Esophagus mucosa (tissue), 1 donor: ENCODE results near the gene CYTL1. TPM values are rescaled to one million over a fixed set of nuclear protein-coding genes. Genes with fewer than 3 reads are reported as not detected.
A peak's percentile ranks its signal among the peaks of the same experiment; 100 is the strongest.
"Not testable (repeated sequence)": the region's sequence is repeated elsewhere in the genome, so short reads cannot be mapped to it uniquely, and the experiment has no call there.

Source experiments
- ATAC-seq: fragments of 200-7000 bp; cut with Tn5 transposase; one replicate; pipeline ENCODE4 v1.9.1; 2020
- total RNA-seq: library from RNA; stranded (reverse); gene quantifications from one replicate; pipeline ENCODE4 v1.2.4, GENCODE V29; 2023
- donor health status: DM: yes; HTN: yes; CAD: no.

CYTL1 gene
- total RNA-seq, 1 donor from 2014 or later: 0.88 TPM

GRCh38 chr4:4996935-4997334 is 22.3 kb downstream of the CYTL1 start:
- ATAC-seq: not testable (repeated sequence)

DNA sequence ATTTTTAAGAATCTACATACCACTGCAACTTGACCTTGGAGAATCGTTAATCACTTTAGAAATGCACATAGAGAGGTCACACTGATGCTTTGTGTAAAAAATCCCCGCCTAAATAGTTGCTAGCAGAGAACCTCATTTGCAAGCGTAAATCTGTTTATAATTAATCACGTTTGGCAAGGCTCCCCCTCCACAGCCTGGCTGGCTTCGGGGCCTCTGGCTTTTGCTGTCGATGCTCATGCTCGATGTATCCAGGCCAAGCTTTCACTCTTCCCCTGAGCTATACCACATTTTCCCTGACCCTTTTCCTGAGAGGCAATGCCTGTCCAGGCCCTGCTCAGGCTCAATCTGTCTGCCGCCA is 23.4 kb downstream of the CYTL1 start:
- ATAC-seq: no peak

DNA sequence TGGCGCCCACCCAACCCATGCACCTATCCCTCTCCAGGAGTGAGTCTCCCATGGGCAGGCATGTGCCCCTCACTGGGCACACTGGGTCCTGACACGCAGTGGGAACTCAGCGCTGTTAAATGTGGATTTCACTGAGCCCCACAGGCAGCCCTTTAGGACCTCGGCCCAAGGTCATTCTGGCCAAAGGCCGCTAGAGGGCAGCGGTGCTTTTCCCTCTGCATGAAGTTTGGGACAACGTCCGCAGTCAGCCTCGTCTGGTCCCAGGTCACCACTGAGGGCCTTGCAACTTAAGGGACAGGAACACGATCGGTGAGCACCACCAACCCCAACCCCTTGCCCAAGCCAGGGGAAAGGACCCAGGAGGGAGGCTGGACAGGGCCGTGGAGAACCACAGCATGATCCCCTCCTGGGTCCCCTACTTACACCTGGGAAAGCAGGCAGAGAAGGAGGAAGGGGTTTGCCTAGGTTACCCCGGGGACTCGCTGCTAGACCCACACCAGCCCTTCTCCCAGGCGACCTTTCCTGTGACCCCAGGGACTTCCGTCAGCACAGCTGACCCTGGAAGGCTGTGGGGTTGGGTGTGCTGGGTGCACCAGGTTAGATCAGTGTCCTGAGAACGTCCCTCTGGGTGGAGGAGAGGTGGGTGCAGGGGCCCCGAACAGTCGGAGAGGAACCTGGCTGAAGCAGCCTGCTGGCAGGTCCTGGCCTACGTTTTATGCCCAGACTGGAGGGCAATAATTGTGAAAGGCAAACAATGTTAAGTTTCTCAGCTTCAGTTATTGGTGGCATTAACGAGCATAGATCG is 24.0 kb downstream of the CYTL1 start:
- peak; percentile 75 for ATAC-seq

DNA sequence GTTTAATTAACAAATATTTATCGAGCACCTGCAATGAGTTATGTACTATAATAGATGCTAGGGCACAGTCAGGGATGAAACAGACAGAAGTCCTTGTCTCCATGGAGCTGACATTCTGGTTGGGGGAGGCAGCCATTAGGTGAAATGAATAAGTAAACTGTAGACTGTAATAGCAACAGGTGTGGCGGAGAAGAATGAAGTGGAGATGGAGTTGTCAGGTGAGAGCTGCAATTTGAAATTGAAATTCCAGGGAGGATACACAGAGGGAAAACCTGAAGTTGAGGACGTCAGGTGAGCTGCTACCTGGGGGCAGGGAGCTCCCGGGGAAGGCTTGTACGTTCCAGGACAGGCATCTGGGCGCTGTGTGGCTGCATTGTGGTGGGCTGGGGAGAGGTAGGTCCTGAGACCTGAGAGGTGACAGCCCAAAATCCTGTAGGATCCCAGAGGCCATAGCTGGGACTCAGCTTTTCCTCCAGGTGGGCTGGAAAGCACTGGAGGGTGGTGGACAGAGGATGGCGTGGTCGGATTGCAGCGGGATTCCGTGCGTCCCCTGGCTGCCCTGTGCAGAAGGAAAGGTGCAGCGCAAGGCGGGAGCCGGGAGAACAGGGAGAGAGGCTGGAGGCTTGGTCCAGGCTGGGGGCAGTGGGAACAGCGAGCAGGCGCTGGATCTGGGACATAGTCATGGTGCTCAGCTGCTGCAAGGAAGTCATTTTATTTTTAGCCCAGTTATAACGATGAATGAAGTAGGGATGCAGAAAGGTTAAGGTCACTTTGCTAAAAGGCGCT is 24.8 kb downstream of the CYTL1 start:
- no peak for ATAC-seq

GRCh38 chr4:4992833-4993232 is 26.4 kb downstream of the CYTL1 start:
- ATAC-seq: no peak

DNA sequence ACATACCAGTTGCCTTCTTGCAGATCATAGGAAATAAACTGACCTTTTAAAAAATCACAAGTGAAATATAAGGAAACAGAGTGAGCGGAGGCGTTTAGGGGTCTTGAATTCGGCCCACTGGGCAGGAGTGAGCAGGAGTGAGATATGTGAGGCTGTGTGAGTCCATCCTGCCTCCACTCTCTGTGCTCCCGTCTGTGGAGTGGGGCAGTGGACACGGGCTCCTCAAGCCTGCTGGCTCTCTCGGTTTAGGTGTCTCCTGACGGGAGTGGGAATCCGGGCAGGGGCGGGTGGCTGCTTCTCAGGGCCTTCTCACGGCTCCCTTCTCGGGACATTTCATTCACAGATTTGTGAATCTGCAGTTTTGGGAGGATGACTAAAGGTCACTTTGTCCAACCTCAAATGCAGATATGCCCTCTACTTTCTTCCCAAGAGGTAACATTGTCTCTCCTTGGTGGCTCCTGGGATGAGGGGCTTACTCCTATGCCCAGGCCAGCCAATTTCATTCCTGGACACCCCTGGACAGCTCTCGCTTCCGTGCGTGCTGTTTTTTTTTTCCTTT is 27.6 kb downstream of the CYTL1 start:
- no peak for ATAC-seq

GRCh38 chr4:4990857-4991540 is 28.3 kb downstream of the CYTL1 start:
- ATAC-seq: peak; percentile 62

GRCh38 chr4:4990329-4990728 is 28.9 kb downstream of the CYTL1 start:
- no peak for ATAC-seq

DNA sequence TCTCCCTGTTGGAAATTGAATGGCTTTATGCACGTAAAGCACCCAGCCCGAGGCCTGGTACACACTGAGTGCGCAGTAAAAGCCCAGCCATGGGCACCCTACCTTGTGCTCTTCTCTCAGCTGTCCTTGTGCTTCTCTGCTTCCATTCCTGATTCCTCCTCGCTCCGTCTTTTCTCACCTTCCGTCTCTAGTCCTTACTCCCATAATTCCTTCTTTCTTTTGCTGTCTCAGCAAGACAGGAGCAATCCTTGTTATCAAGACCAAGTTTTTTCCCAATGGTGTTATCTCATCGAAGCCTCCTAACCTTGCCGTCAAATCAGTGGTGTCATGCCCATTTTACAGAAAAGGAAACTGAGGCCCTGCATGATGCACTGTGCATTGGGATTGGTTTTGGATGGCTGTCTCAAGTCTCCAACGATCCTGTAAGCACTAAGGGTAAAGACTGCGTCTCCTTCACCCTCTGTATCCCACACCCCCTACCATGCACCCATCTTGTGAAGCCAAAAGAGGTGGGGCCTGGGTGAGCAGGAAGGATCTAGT is 30.1 kb downstream of the CYTL1 start:
- no peak for ATAC-seq

DNA sequence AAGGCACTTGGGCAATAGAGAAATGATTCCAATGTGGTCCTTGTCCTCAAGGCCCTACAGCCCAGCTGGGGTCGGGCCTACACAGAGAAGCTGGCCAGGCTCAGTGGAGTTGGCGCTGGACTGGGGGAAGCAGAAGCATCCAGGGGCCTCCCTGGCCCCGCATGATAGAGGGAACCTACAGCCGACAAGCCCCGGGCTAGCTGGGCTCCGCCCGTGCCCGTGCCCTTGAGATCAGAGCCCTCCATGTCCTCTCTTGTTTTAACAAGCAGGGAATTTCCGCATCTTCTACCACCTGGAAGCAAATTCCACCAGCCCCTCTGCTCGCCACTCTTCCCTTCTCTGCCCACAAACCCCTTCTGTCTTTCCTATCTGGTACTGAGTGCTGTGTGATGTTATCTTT is 31.6 kb downstream of the CYTL1 start:
- no peak for ATAC-seq

- ATAC-seq: no peak
Observed at GRCh38 chr4:4986841-4987240, 32.4 kb downstream of the CYTL1 start.

DNA sequence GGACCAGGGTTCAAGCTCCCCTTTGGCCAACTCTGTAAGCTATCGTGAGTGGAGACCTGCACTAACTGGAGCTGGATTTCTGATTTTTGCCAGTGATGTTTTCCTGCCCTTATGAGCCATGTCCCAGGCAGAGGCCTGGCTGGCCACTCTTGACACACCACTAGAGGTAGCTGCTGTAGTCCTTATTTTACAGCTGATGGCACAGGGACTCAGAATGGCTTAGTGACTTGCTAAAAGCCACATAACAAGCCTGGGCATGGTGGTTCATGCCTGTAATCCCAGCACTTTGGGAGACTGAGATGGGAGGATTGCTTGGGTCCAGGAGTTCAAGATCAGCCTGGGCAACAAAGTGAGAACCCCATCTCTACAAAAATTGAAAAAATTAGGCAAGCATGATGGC is 33.4 kb downstream of the CYTL1 start:
- no peak for ATAC-seq

DNA sequence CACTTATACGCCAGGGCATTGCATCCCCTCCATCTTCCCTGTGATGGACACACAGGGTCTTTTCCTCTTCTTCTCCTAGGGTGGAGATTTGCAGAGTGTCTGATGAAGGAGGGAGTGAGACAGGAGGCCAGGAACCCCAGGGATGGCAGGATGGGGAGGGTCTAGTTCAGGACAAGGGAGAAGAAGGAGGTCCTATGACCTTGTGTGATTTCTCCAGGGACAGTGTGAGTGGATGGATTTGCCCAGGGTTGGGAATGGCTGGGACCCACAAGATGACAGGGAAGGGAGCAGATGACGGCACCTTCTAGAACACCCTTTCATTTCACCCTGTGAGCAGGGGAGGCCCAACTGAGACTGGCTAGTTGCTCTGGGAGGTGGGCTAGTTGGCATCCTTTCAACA is 34.2 kb downstream of the CYTL1 start:
- ATAC-seq: no peak

DNA sequence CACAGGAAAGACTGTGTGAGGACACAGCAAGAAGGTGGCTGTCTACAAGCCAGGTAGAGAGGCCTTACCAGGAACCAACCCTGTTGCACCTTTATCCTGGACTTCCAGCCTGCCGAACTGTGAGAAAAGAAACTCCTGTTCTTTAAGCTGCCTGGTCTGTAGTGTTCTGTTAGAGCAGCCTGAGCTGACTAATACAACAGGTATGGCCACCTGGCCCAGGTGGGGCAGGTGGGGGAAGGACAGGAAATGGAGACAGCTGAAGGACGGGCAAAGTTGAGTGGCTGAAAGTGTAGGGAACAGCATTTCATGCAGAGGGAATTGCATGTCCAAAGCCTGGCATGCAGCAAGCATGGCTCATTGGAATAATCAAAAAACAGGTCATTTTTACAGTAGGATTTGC is 35.1 kb downstream of the CYTL1 start:
- ATAC-seq: peak; percentile 61

DNA sequence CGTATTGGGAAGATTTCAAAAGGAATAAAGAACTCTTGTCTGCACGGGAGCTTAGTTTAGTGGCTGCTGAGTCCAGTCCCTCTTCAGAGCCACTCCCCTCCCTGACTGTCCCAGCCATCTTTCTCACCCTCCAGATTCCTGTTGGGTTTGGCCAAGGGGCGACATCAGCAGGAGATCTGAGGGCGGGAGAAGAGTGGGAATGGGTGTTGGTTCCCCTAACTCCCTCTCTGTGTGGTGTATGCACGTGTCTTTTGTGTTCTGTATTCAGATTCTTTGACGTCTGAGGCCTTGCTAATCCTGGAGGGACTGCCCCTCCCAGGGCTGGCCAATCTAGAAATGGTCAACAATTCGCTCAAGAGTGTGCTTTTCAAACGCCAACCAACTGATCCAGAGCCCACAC is 37.4 kb downstream of the CYTL1 start:
- ATAC-seq: no peak

DNA sequence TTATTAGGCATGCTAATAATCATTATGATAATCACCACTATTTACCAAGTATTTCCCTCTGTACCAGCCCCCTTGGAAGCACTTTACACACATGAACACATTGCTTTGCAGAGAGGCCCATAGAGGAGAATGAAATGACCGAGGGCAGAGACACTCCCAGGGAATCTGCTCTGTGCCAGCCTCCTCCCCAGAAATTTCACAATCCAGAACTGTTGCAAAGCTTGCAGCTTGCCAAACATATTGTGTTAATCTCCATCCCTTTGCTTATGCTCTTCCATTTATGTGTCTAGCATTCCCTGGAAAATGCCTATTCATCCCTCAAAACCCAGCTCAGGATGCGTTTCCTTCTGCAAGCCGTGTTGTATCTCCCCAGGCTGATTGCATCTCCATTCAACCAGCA is 37.8 kb downstream of the CYTL1 start:
- ATAC-seq: no peak

DNA sequence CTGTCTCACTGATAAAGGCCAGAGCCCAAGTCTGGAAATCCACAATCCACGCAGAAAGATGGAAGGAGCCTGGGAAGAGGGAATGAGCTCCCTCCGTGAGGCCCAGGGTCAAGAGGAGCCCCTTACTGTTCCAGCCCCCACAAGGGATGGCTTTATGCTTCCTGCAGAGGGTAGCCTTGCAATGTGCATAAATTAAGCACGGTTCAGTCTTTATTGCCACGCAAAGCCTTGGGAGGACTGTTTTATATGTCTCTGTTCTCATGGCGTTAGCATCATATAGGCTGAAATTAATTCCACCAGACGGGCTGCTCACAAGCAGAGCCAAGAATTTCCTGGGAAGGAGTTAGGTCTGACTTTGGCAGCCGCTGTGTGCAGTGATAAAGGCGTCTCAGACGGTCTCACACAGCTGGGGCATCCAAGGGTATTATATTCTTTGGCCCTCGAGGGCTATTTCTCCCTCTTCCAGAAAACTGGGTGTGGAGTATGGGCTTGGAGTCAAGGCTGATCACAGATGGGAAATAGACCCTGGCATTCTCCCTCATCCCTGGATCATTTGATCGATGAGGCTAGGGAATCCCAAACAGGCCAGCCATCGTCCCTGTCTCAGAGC is 38.5 kb downstream of the CYTL1 start:
- ATAC-seq: no peak

DNA sequence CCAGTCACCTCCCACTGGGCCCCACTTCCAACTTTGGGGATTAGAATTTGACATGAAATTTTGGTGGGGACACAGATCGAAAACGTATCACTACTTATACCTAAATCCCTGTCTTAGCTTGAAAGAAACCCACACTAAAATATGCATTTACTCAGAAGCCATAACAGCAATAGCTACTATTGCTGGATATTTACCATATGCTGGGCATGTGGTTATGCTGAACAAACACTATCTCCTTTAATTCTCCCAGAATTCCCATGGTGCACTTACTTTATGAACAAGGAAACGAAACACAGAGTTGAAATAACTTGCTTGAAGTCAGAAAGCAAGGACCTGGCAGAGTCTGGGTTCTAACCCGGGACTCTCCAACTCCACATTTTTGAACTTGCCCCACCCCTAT is 39.3 kb downstream of the CYTL1 start:
- ATAC-seq: no peak

GRCh38 chr4:4974727-4975126 is 44.5 kb downstream of the CYTL1 start:
- no peak for ATAC-seq

DNA sequence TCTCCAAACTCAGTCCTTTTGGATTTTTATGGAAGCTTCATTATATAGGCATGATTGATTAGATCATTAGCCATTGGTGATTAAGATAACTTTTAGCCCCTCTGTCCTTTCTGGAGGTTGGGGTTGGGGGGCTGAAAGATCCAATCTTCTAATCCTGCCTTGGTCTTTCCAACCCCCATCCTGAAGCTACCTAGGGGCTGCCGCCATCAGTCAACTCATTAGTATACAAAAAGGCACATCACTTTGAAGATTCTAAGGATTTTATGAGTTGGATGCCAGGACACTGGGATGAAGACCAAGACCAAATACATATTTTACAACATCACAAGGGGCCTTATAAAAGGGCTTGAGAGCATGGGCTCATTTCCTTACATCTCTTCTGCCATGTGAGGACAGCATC is 47.5 kb downstream of the CYTL1 start:
- no peak for ATAC-seq

DNA sequence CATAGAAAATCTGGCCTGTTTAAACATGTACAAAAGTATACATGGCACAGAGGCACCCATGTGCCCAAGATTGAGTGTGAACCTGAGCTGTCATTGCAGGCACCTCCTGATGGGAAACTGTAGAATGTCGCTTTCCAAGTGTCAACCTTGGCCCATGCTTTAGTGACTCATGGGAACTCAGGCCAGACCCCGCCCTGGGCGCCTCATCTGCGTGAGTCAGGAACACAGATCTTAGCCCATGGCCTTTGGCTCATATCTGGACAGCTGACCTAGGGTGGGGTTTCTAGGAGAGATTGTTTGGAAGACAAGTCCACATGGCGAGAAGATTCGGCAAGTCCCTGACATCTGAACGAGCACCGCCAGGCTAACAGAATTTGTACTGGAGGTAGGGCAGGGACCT is 50.0 kb downstream of the CYTL1 start:
- ATAC-seq: peak; percentile 63

DNA sequence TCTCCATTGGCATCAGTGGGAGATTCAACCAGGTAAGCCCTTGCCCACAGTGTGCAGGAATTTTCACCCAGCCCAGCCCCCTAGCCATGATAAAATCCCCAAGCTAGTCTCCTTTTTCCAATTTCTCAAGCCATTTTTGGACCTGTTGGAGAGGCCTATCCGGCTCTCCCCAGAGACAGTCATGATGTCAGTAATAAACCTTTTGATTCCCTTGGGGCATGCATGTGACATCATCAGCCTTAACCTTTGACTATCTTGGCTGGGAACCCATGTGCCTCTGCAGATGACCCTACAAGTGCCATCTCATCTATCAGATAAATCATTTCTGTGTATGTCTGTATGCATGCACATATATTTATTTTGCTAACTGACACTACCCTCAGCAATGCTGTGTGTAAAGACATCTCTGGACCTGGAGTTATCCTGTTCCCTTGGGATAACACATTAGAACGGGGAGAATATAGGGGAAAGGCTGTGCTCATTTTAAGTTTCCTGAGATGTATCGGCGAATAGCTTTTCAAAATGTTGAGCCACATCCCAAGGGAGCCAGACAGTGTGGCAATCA is 51.0 kb downstream of the CYTL1 start:
- ATAC-seq: no peak
